Measurements from ENCODE around the gene PLXNA1.

DNA sequence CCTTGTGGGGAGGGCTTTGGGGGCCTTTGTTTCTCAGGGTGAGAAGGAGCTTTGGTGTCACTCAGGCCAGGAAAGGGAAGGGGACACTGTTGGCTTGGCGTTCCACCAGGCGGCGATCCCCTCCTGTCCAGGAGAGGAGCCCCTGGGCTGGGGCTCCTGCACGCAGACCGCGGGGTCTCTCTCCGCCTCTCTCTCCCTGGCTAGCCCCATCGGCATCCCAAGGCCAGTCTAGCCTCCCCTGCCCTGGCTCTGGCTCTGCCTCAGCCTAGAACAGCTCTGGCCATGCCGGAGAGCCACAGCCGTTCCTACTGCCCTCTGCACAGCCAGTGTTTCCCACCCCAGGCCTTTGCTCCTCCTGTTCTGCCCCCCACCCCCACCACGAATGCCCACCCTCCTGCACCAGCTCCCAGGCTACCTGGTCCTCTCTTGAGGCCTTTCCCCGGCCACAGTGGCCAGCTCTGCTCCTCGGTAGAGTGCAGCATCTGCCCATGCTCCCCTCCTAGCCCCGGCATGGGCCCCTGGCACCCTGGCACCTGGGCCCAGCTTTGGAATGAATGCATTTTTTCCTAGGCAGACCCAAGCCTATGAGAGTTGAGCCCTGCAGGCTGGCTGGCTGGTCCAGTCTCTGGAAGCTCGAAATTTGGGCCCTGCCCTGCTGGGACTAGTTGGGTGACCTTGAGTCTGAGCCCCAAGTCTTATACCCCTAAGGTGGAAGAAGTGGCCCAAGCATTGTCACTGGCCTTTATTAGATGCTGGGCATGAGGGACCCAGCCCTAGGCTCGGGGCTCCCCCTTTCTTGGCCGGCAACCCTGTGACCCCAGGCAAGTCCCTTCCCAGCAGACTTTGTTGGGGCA, 2.4 kb downstream of the PLXNA1 start:
- TF ChIP-seq, protein P1, sequence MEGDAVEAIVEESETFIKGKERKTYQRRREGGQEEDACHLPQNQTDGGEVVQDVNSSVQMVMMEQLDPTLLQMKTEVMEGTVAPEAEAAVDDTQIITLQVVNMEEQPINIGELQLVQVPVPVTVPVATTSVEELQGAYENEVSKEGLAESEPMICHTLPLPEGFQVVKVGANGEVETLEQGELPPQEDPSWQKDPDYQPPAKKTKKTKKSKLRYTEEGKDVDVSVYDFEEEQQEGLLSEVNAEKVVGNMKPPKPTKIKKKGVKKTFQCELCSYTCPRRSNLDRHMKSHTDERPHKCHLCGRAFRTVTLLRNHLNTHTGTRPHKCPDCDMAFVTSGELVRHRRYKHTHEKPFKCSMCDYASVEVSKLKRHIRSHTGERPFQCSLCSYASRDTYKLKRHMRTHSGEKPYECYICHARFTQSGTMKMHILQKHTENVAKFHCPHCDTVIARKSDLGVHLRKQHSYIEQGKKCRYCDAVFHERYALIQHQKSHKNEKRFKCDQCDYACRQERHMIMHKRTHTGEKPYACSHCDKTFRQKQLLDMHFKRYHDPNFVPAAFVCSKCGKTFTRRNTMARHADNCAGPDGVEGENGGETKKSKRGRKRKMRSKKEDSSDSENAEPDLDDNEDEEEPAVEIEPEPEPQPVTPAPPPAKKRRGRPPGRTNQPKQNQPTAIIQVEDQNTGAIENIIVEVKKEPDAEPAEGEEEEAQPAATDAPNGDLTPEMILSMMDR (IDR thresholded peaks at IDR 0.05; ENCODE audit: insufficient read depth, low read length, poor library complexity, severe bottlenecking), result no peak
- no peak for TF ChIP-seq EZH2phosphoT487 (conservative IDR thresholded peaks at IDR 0.05; ENCODE audit: low read length)

Data from SU-DHL-6 (cell line).